ENCODE measurements around the gene TLDC2. TPM values are rescaled to one million over a fixed set of nuclear protein-coding genes. Genes with fewer than 3 reads are reported as not detected.

Gene TLDC2
- total RNA-seq, 1 donor, result not detected

GRCh38 chr20:36885356-36885755 is 9.4 kb downstream of the TLDC2 start:
- Histone ChIP-seq H3K4me2 (ENCODE audit: insufficient read depth, low read length) (no peak overlapping the region), H4K20me1 (ENCODE audit: insufficient read depth, low read length) (no peaks in the 10 kb centered on the region), H3K79me2 (ENCODE audit: insufficient read depth, low read length) (no peaks in the 10 kb centered on the region), H3K4me1 (ENCODE audit: insufficient read depth, low read length) (peaks cover 7% of the 10 kb centered on the region), H3K4me3 (ENCODE audit: insufficient read depth, low read length) (no peak overlapping the region), H3K9me3 (ENCODE audit: low read depth, low read length) (no peaks in the 10 kb centered on the region), H3K36me3 (ENCODE audit: insufficient read depth, low read length) (no peaks in the 10 kb centered on the region), H2AFZ (ENCODE audit: low read length) (no peak overlapping the region), H3K27me3 (ENCODE audit: insufficient read depth, low read length) (peaks cover 4% of the 10 kb centered on the region), H3K27ac (ENCODE audit: low read depth, low read length) (no peak overlapping the region)
- TF ChIP-seq CTCF (IDR thresholded peaks at IDR 0.05; ENCODE audit: extremely low read depth, low read depth, low read length), result no peak
- DNase-seq (ENCODE audit: insufficient read length, low spot score, missing footprints), result peak; percentile 26

- peak; percentile 96 for DNase-seq (ENCODE audit: insufficient read length, low spot score, missing footprints)
- Histone ChIP-seq H3K9me3 (ENCODE audit: low read depth, low read length) (no peaks in the 10 kb centered on the region), H4K20me1 (ENCODE audit: insufficient read depth, low read length) (no peaks in the 10 kb centered on the region), H3K4me2 (ENCODE audit: insufficient read depth, low read length) (peak overlapping the region; percentile 79), H3K4me3 (ENCODE audit: insufficient read depth, low read length) (peak overlapping the region; percentile 58), H3K4me1 (ENCODE audit: insufficient read depth, low read length) (peaks cover 7% of the 10 kb centered on the region), H2AFZ (ENCODE audit: low read length) (peak overlapping the region; percentile 91), H3K79me2 (ENCODE audit: insufficient read depth, low read length) (no peaks in the 10 kb centered on the region), H3K27ac (ENCODE audit: low read depth, low read length) (no peak overlapping the region), H3K36me3 (ENCODE audit: insufficient read depth, low read length) (no peaks in the 10 kb centered on the region), H3K27me3 (ENCODE audit: insufficient read depth, low read length) (peaks cover 4% of the 10 kb centered on the region)
- TF ChIP-seq CTCF (IDR thresholded peaks at IDR 0.05; ENCODE audit: extremely low read depth, low read depth, low read length), result peak; percentile 96
These were observed 11.2 kb downstream of the TLDC2 start for GRCh38 chr20:36886859-36887751.

- Histone ChIP-seq H3K4me1 (ENCODE audit: insufficient read depth, low read length) (peaks cover 7% of the 10 kb centered on the region), H3K27me3 (ENCODE audit: insufficient read depth, low read length) (peaks cover 3% of the 10 kb centered on the region), H3K9me3 (ENCODE audit: low read depth, low read length) (no peaks in the 10 kb centered on the region), H3K79me2 (ENCODE audit: insufficient read depth, low read length) (no peaks in the 10 kb centered on the region), H2AFZ (ENCODE audit: low read length) (peak overlapping the region; percentile 79), H3K4me3 (ENCODE audit: insufficient read depth, low read length) (peak overlapping the region; percentile 58), H4K20me1 (ENCODE audit: insufficient read depth, low read length) (no peaks in the 10 kb centered on the region), H3K27ac (ENCODE audit: low read depth, low read length) (no peak overlapping the region), H3K4me2 (ENCODE audit: insufficient read depth, low read length) (peak overlapping the region; percentile 79), H3K36me3 (ENCODE audit: insufficient read depth, low read length) (no peaks in the 10 kb centered on the region)
- TF ChIP-seq CTCF (IDR thresholded peaks at IDR 0.05; ENCODE audit: extremely low read depth, low read depth, low read length), result no peak
- DNase-seq (ENCODE audit: insufficient read length, low spot score, missing footprints), result peak; percentile 15
These were observed 11.8 kb downstream of the TLDC2 start for GRCh38 chr20:36887752-36888090.

- no peak overlapping the region for H3K4me2 ChIP-seq (ENCODE audit: insufficient read depth, low read length)
- TF ChIP-seq CTCF (IDR thresholded peaks at IDR 0.05; ENCODE audit: extremely low read depth, low read depth, low read length), result no peak
- H3K79me2 ChIP-seq (ENCODE audit: insufficient read depth, low read length), result no peaks in the 10 kb centered on the region
- no peaks in the 10 kb centered on the region for H3K9me3 ChIP-seq (ENCODE audit: low read depth, low read length)
- no peak overlapping the region for H2AFZ ChIP-seq (ENCODE audit: low read length)
- no peak for DNase-seq (ENCODE audit: insufficient read length, low spot score, missing footprints)
- no peak overlapping the region for H3K27ac ChIP-seq (ENCODE audit: low read depth, low read length)
- no peaks in the 10 kb centered on the region for H3K27me3 ChIP-seq (ENCODE audit: insufficient read depth, low read length)
- peaks cover 7% of the 10 kb centered on the region for H3K4me1 ChIP-seq (ENCODE audit: insufficient read depth, low read length)
- no peaks in the 10 kb centered on the region for H3K36me3 ChIP-seq (ENCODE audit: insufficient read depth, low read length)
- no peak overlapping the region for H3K4me3 ChIP-seq (ENCODE audit: insufficient read depth, low read length)
- H4K20me1 ChIP-seq (ENCODE audit: insufficient read depth, low read length), result no peaks in the 10 kb centered on the region
These were observed 13.1 kb downstream of the TLDC2 start for GRCh38 chr20:36888880-36889516.

Measured in osteoblast (primary cell).